Keratinocyte (primary cell): ENCODE data around the gene SOCS3.

Experiments
- CTCF ChIP-seq, 3 experiments: IDR thresholded peaks in 1 of 3; conservative IDR thresholded peaks in 1 of 3; optimal IDR thresholded peaks in 1 of 3; 2 replicates in 2 of 3; 3 replicates in 1 of 3; pipeline versions ENCODE3 to v1.5.1; 2011; ENCODE audit warnings: low read length in 3 of 3, mild to moderate bottlenecking in 3 of 3, moderate library complexity in 2 of 3, control low read depth in 1 of 3, inconsistent platforms in 1 of 3; ENCODE audit not compliant: insufficient read depth in 2 of 3; ENCODE audit errors: extremely low read depth in 1 of 3
- EZH2 ChIP-seq: IDR thresholded peaks from one replicate; pipeline ENCODE4 v1.6.1; 2012; ENCODE audit warnings: inconsistent platforms, mild to moderate bottlenecking, low read length, moderate library complexity

- TF ChIP-seq CTCF (optimal IDR thresholded peaks at IDR 0.05 in 1 of 3, IDR thresholded peaks at IDR 0.05 in 1 of 3, conservative IDR thresholded peaks at IDR 0.05 in 1 of 3; ENCODE audit: extremely low read depth in 1 of 3, insufficient read depth in 2 of 3, low read length in 3 of 3) (no peak), EZH2 (no peak)
These were observed 21.2 kb downstream of the SOCS3 start for GRCh38 chr17:78338486-78339259.
